GM23338 (cell line): ENCODE results near the gene MLPH.

Source experiments
- CREB1 ChIP-seq: fragments of 250-450 bp; sonication (Bioruptor Pico); IDR thresholded peaks from 2 replicates; pipeline ENCODE4 v1.5.0; 2020; ENCODE audit warnings: low read depth, mild to moderate bottlenecking, moderate library complexity
- EZH2phosphoT487 ChIP-seq: fragments of 200-600 bp; sonication (generic); IDR thresholded peaks from one replicate; pipeline ENCODE4 v1.8.1; 2018; ENCODE audit warnings: antibody characterized with exemption; ENCODE audit not compliant: unreplicated experiment
- POLR2AphosphoS5 ChIP-seq: IDR thresholded peaks from 2 replicates; pipeline ENCODE4 v1.6.1; 2016; ENCODE audit warnings: antibody characterized with exemption, low read depth
- TF ChIP-seq, protein P1 (sequence below), 2 experiments: fragments of 200-600 bp in 1 of 2; sonication (generic) in 1 of 2; conservative IDR thresholded peaks; 2 replicates each; pipeline versions ENCODE4 v1.5.1 to v1.6.1; 2016 to 2017; ENCODE audit warnings: antibody characterized with exemption in 2 of 2, low read depth in 2 of 2, mild to moderate bottlenecking in 2 of 2, moderate library complexity in 1 of 2

DNA sequence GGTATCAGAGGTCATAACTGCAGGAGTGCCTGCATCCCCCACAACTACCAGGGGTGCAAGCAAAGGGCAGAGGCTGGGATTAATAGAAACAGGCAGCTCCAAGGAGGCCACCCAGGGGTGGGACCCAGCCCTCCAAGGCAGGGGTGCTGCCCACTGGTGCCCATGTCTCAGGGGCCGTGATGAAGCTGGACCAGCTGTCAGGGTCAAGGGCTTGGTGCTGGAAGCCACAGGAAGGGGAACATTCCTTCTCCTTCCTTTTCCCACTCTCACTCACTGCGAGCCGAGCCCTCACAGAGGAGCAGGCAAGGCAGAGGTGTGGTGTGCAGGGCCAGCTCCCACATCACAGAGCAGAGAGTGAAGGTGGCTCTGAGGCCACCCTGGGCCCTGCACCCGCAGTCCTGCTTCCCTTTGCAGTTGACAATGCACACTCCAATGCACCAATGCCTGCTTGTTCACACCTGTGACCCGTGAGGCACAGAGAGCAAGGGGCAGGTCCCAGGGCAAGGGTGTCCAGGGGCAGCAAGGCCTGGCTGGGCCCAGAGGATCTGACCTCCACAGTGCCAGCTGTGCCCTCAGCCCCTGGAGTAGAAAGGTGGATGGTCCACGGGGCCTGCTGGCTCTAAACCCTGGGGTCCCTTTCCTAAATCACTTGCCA is 28.7 kb downstream of the MLPH start:
- TF ChIP-seq CREB1 (CRISPR knock-in tag) = no peak
- no peak for TF ChIP-seq POLR2AphosphoS5
- TF ChIP-seq, protein P1, sequence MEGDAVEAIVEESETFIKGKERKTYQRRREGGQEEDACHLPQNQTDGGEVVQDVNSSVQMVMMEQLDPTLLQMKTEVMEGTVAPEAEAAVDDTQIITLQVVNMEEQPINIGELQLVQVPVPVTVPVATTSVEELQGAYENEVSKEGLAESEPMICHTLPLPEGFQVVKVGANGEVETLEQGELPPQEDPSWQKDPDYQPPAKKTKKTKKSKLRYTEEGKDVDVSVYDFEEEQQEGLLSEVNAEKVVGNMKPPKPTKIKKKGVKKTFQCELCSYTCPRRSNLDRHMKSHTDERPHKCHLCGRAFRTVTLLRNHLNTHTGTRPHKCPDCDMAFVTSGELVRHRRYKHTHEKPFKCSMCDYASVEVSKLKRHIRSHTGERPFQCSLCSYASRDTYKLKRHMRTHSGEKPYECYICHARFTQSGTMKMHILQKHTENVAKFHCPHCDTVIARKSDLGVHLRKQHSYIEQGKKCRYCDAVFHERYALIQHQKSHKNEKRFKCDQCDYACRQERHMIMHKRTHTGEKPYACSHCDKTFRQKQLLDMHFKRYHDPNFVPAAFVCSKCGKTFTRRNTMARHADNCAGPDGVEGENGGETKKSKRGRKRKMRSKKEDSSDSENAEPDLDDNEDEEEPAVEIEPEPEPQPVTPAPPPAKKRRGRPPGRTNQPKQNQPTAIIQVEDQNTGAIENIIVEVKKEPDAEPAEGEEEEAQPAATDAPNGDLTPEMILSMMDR (conservative IDR thresholded peaks at IDR 0.05; ENCODE audit: low read depth in 2 of 2) = no peak
- no peak for TF ChIP-seq EZH2phosphoT487
